ENCODE measurements around the gene LRPAP1. TPM values are rescaled to one million over a fixed set of nuclear protein-coding genes. Genes with fewer than 3 reads are reported as not detected.

The LRPAP1 gene
- total and polyA plus RNA-seq, 2 donors = 52.5 to 67.7 TPM

GRCh38 chr4:3486541-3487540 is 45.4 kb downstream of the LRPAP1 start:
- no peak for DNase-seq (ENCODE audit: low read depth in 6 of 9, low spot score in 9 of 9)
- no peaks in the 10 kb centered on the region for H3K9me3 ChIP-seq (ENCODE audit: control insufficient read depth in 2 of 2, insufficient read depth in 1 of 2, low read length in 1 of 2)
- no peaks in the 10 kb centered on the region for H3K4me1 ChIP-seq (ENCODE audit: control insufficient read depth in 2 of 2, insufficient read depth in 2 of 2, low read length in 2 of 2)
- no peak overlapping the region for H3K4me3 ChIP-seq (ENCODE audit: low read length in 2 of 2)
- no peak overlapping the region for H3K27ac ChIP-seq (ENCODE audit: low read depth in 1 of 2, low read length in 1 of 2)
- no peaks in the 10 kb centered on the region for H3K36me3 ChIP-seq (ENCODE audit: control insufficient read depth in 2 of 2, insufficient read depth in 2 of 2, low read length in 1 of 2)
- H3K27me3 ChIP-seq (ENCODE audit: control insufficient read depth in 2 of 2, insufficient read depth in 1 of 2, low read length in 1 of 2) = peaks cover 30 to 64% of the 10 kb centered on the region in 2 donors
- 70% methylated on average over 25 of the region's 25 CpGs for WGBS

GRCh38 chr4:3485886-3486540 is 46.2 kb downstream of the LRPAP1 start:
- Histone ChIP-seq H3K36me3 (ENCODE audit: control insufficient read depth in 2 of 2, insufficient read depth in 2 of 2, low read length in 1 of 2) (no peaks in the 10 kb centered on the region), H3K27ac (ENCODE audit: low read depth in 1 of 2, low read length in 1 of 2) (no peak overlapping the region), H3K4me1 (ENCODE audit: control insufficient read depth in 2 of 2, insufficient read depth in 2 of 2, low read length in 2 of 2) (no peaks in the 10 kb centered on the region), H3K27me3 (ENCODE audit: control insufficient read depth in 2 of 2, insufficient read depth in 1 of 2, low read length in 1 of 2) (peaks cover 30 to 70% of the 10 kb centered on the region in 2 donors), H3K9me3 (ENCODE audit: control insufficient read depth in 2 of 2, insufficient read depth in 1 of 2, low read length in 1 of 2) (no peaks in the 10 kb centered on the region), H3K4me3 (ENCODE audit: low read length in 2 of 2) (no peak overlapping the region)
- no peak for DNase-seq (ENCODE audit: low read depth in 6 of 9, low spot score in 9 of 9)
- WGBS = 93% methylated on average over 25 of the region's 25 CpGs

- no peaks in the 10 kb centered on the region for H3K4me1 ChIP-seq (ENCODE audit: control insufficient read depth in 2 of 2, insufficient read depth in 2 of 2, low read length in 2 of 2)
Observed at GRCh38 chr4:3485011-3485791, 47.0 kb downstream of the LRPAP1 start.

GRCh38 chr4:3484057-3484973 is 47.9 kb downstream of the LRPAP1 start:
- DNase-seq (ENCODE audit: low read depth in 6 of 9, low spot score in 9 of 9) = no peak
- peaks cover 30 to 77% of the 10 kb centered on the region in 2 donors for H3K27me3 ChIP-seq (ENCODE audit: control insufficient read depth in 2 of 2, insufficient read depth in 1 of 2, low read length in 1 of 2)
- no peak overlapping the region for H3K4me3 ChIP-seq (ENCODE audit: low read length in 2 of 2)
- no peaks in the 10 kb centered on the region for H3K9me3 ChIP-seq (ENCODE audit: control insufficient read depth in 2 of 2, insufficient read depth in 1 of 2, low read length in 1 of 2)
- no peak overlapping the region for H3K27ac ChIP-seq (ENCODE audit: low read depth in 1 of 2, low read length in 1 of 2)
- H3K36me3 ChIP-seq (ENCODE audit: control insufficient read depth in 2 of 2, insufficient read depth in 2 of 2, low read length in 1 of 2) = no peaks in the 10 kb centered on the region
- WGBS = 65% methylated on average over 45 of the region's 45 CpGs
- no peaks in the 10 kb centered on the region for H3K4me1 ChIP-seq (ENCODE audit: control insufficient read depth in 2 of 2, insufficient read depth in 2 of 2, low read length in 2 of 2)

More at GRCh38 chr4:3485011-3485791, 47.0 kb downstream of the LRPAP1 start:
- no peak overlapping the region for H3K27ac ChIP-seq (ENCODE audit: low read depth in 1 of 2, low read length in 1 of 2)
- H3K27me3 ChIP-seq (ENCODE audit: control insufficient read depth in 2 of 2, insufficient read depth in 1 of 2, low read length in 1 of 2) = peaks cover 30 to 75% of the 10 kb centered on the region in 2 donors
- H3K9me3 ChIP-seq (ENCODE audit: control insufficient read depth in 2 of 2, insufficient read depth in 1 of 2, low read length in 1 of 2) = no peaks in the 10 kb centered on the region
- 24% methylated on average over 36 of the region's 36 CpGs for whole genome bisulfite sequencing
- DNase-seq (ENCODE audit: low read depth in 6 of 9, low spot score in 9 of 9) = no peak
- H3K4me3 ChIP-seq (ENCODE audit: low read length in 2 of 2) = no peak overlapping the region
- no peaks in the 10 kb centered on the region for H3K36me3 ChIP-seq (ENCODE audit: control insufficient read depth in 2 of 2, insufficient read depth in 2 of 2, low read length in 1 of 2)

GRCh38 chr4:3483471-3483921 is 48.7 kb downstream of the LRPAP1 start:
- Histone ChIP-seq H3K9me3 (ENCODE audit: control insufficient read depth in 2 of 2, insufficient read depth in 1 of 2, low read length in 1 of 2) (no peaks in the 10 kb centered on the region), H3K4me3 (ENCODE audit: low read length in 2 of 2) (no peak overlapping the region), H3K36me3 (ENCODE audit: control insufficient read depth in 2 of 2, insufficient read depth in 2 of 2, low read length in 1 of 2) (no peaks in the 10 kb centered on the region), H3K27ac (ENCODE audit: low read depth in 1 of 2, low read length in 1 of 2) (no peak overlapping the region), H3K27me3 (ENCODE audit: control insufficient read depth in 2 of 2, insufficient read depth in 1 of 2, low read length in 1 of 2) (peaks cover 30 to 75% of the 10 kb centered on the region in 2 donors), H3K4me1 (ENCODE audit: control insufficient read depth in 2 of 2, insufficient read depth in 2 of 2, low read length in 2 of 2) (no peaks in the 10 kb centered on the region)
- no peak for DNase-seq (ENCODE audit: low read depth in 6 of 9, low spot score in 9 of 9)
- 74% methylated on average over 23 of the region's 23 CpGs for WGBS

- H3K9me3 ChIP-seq (ENCODE audit: control insufficient read depth in 2 of 2, insufficient read depth in 1 of 2, low read length in 1 of 2) = no peaks in the 10 kb centered on the region
- peaks cover 30 to 73% of the 10 kb centered on the region in 2 donors for H3K27me3 ChIP-seq (ENCODE audit: control insufficient read depth in 2 of 2, insufficient read depth in 1 of 2, low read length in 1 of 2)
- H3K4me3 ChIP-seq (ENCODE audit: low read length in 2 of 2) = no peak overlapping the region
- H3K4me1 ChIP-seq (ENCODE audit: control insufficient read depth in 2 of 2, insufficient read depth in 2 of 2, low read length in 2 of 2) = no peaks in the 10 kb centered on the region
- DNase-seq (ENCODE audit: low read depth in 6 of 9, low spot score in 9 of 9) = no peak
- no peaks in the 10 kb centered on the region for H3K36me3 ChIP-seq (ENCODE audit: control insufficient read depth in 2 of 2, insufficient read depth in 2 of 2, low read length in 1 of 2)
- 92% methylated on average over 12 of the region's 12 CpGs for WGBS
- no peak overlapping the region for H3K27ac ChIP-seq (ENCODE audit: low read depth in 1 of 2, low read length in 1 of 2)
Observed at GRCh38 chr4:3482707-3483106, 49.5 kb downstream of the LRPAP1 start.

- Histone ChIP-seq H3K4me3 (ENCODE audit: low read length in 2 of 2) (no peak overlapping the region), H3K9me3 (ENCODE audit: control insufficient read depth in 2 of 2, insufficient read depth in 1 of 2, low read length in 1 of 2) (no peaks in the 10 kb centered on the region), H3K36me3 (ENCODE audit: control insufficient read depth in 2 of 2, insufficient read depth in 2 of 2, low read length in 1 of 2) (no peaks in the 10 kb centered on the region), H3K4me1 (ENCODE audit: control insufficient read depth in 2 of 2, insufficient read depth in 2 of 2, low read length in 2 of 2) (no peaks in the 10 kb centered on the region), H3K27ac (ENCODE audit: low read depth in 1 of 2, low read length in 1 of 2) (no peak overlapping the region), H3K27me3 (ENCODE audit: control insufficient read depth in 2 of 2, insufficient read depth in 1 of 2, low read length in 1 of 2) (peaks cover 30 to 64% of the 10 kb centered on the region in 2 donors)
- 58% methylated on average over 19 of the region's 19 CpGs for WGBS
- DNase-seq (ENCODE audit: low read depth in 6 of 9, low spot score in 9 of 9) = no peak
Observed at GRCh38 chr4:3481783-3482393, 50.3 kb downstream of the LRPAP1 start.

- Histone ChIP-seq H3K4me1 (ENCODE audit: control insufficient read depth in 2 of 2, insufficient read depth in 2 of 2, low read length in 2 of 2) (no peaks in the 10 kb centered on the region), H3K27me3 (ENCODE audit: control insufficient read depth in 2 of 2, insufficient read depth in 1 of 2, low read length in 1 of 2) (peaks cover 26 to 57% of the 10 kb centered on the region in 2 donors)
- WGBS = 56% methylated on average over 5 of the region's 5 CpGs
Observed at GRCh38 chr4:3481113-3481531, 51.1 kb downstream of the LRPAP1 start.

More at GRCh38 chr4:3481113-3481531, 51.1 kb downstream of the LRPAP1 start:
- Histone ChIP-seq H3K27ac (ENCODE audit: low read depth in 1 of 2, low read length in 1 of 2) (no peak overlapping the region), H3K36me3 (ENCODE audit: control insufficient read depth in 2 of 2, insufficient read depth in 2 of 2, low read length in 1 of 2) (no peaks in the 10 kb centered on the region), H3K4me3 (ENCODE audit: low read length in 2 of 2) (no peak overlapping the region), H3K9me3 (ENCODE audit: control insufficient read depth in 2 of 2, insufficient read depth in 1 of 2, low read length in 1 of 2) (no peaks in the 10 kb centered on the region)
- no peak for DNase-seq (ENCODE audit: low read depth in 6 of 9, low spot score in 9 of 9)

Data from thymus (tissue), 11 donors.